ENCODE data around the gene MCTP1.

MCTP1 gene

GRCh38 chr5:95223566-95224258, 61.2 kb downstream of the MCTP1 start:
- Histone ChIP-seq H2AFZ (ENCODE audit: low read length) (no peak overlapping the region), H3K9me3 (ENCODE audit: insufficient read depth, low read depth, low read length) (no peaks in the 10 kb centered on the region), H3F3A (ENCODE audit: low read depth) (no peaks in the 10 kb centered on the region), H3K9me2 (replicated peaks; ENCODE audit: low read depth, low read length) (no peaks in the 10 kb centered on the region), H3K36me3 (ENCODE audit: insufficient read depth, low read length) (no peaks in the 10 kb centered on the region), H4K20me1 (ENCODE audit: insufficient read depth, low read length, poor library complexity, severe bottlenecking) (no peaks in the 10 kb centered on the region), H3K9ac (ENCODE audit: low read depth, low read length, poor library complexity, severe bottlenecking) (no peak overlapping the region), H3K79me2 (ENCODE audit: insufficient read depth, low read length) (no peaks in the 10 kb centered on the region), H3K27me3 (ENCODE audit: insufficient read depth, low read length, poor library complexity, severe bottlenecking) (no peaks in the 10 kb centered on the region), H3K4me3 (ENCODE audit: low read length, poor library complexity, severe bottlenecking) (no peak overlapping the region), H3K4me1 (ENCODE audit: insufficient read depth, low read length, poor library complexity, severe bottlenecking) (peaks cover 18% of the 10 kb centered on the region), H3K4me2 (ENCODE audit: low read depth, low read length, poor library complexity, severe bottlenecking) (no peak overlapping the region)
- TF ChIP-seq CTCF (conservative IDR thresholded peaks at IDR 0.05; ENCODE audit: low read length) (no peak), EZH2phosphoT487 (IDR thresholded peaks at IDR 0.05; ENCODE audit: borderline replicate concordance) (no peak)

- no peak for TF ChIP-seq CTCF (conservative IDR thresholded peaks at IDR 0.05; ENCODE audit: low read length)
- no peak for TF ChIP-seq EZH2phosphoT487 (IDR thresholded peaks at IDR 0.05; ENCODE audit: borderline replicate concordance)
- Histone ChIP-seq H2AFZ (ENCODE audit: low read length) (no peak overlapping the region), H3K4me2 (ENCODE audit: low read depth, low read length, poor library complexity, severe bottlenecking) (no peak overlapping the region), H3K4me1 (ENCODE audit: insufficient read depth, low read length, poor library complexity, severe bottlenecking) (peaks cover 18% of the 10 kb centered on the region), H3K79me2 (ENCODE audit: insufficient read depth, low read length) (no peaks in the 10 kb centered on the region), H3K9me3 (ENCODE audit: insufficient read depth, low read depth, low read length) (no peaks in the 10 kb centered on the region), H3K27me3 (ENCODE audit: insufficient read depth, low read length, poor library complexity, severe bottlenecking) (no peaks in the 10 kb centered on the region), H4K20me1 (ENCODE audit: insufficient read depth, low read length, poor library complexity, severe bottlenecking) (no peaks in the 10 kb centered on the region), H3K4me3 (ENCODE audit: low read length, poor library complexity, severe bottlenecking) (no peak overlapping the region), H3K9ac (ENCODE audit: low read depth, low read length, poor library complexity, severe bottlenecking) (no peak overlapping the region), H3K9me2 (replicated peaks; ENCODE audit: low read depth, low read length) (no peaks in the 10 kb centered on the region), H3K36me3 (ENCODE audit: insufficient read depth, low read length) (no peaks in the 10 kb centered on the region), H3F3A (ENCODE audit: low read depth) (no peaks in the 10 kb centered on the region)
These were observed 62.1 kb downstream of the MCTP1 start for GRCh38 chr5:95222836-95223235.

- Histone ChIP-seq H3K36me3 (ENCODE audit: insufficient read depth, low read length) (no peaks in the 10 kb centered on the region), H3K4me1 (ENCODE audit: insufficient read depth, low read length, poor library complexity, severe bottlenecking) (peaks cover 9% of the 10 kb centered on the region), H3F3A (ENCODE audit: low read depth) (no peaks in the 10 kb centered on the region), H3K9me3 (ENCODE audit: insufficient read depth, low read depth, low read length) (no peaks in the 10 kb centered on the region), H3K4me2 (ENCODE audit: low read depth, low read length, poor library complexity, severe bottlenecking) (no peak overlapping the region), H3K27me3 (ENCODE audit: insufficient read depth, low read length, poor library complexity, severe bottlenecking) (no peaks in the 10 kb centered on the region), H3K79me2 (ENCODE audit: insufficient read depth, low read length) (no peaks in the 10 kb centered on the region), H3K9ac (ENCODE audit: low read depth, low read length, poor library complexity, severe bottlenecking) (no peak overlapping the region), H3K4me3 (ENCODE audit: low read length, poor library complexity, severe bottlenecking) (no peak overlapping the region), H2AFZ (ENCODE audit: low read length) (no peak overlapping the region; the same call in 1 of the 2 replicates), H3K9me2 (replicated peaks; ENCODE audit: low read depth, low read length) (no peaks in the 10 kb centered on the region), H4K20me1 (ENCODE audit: insufficient read depth, low read length, poor library complexity, severe bottlenecking) (no peaks in the 10 kb centered on the region)
- no peak for TF ChIP-seq EZH2phosphoT487 (IDR thresholded peaks at IDR 0.05; ENCODE audit: borderline replicate concordance)
- TF ChIP-seq CTCF (conservative IDR thresholded peaks at IDR 0.05; ENCODE audit: low read length), result no peak
These were observed 63.7 kb downstream of the MCTP1 start for GRCh38 chr5:95221234-95221633.
